Measurements from ENCODE around the gene PMIS2.
"Not testable (repeated sequence)": the region's sequence is repeated elsewhere in the genome, so short reads cannot be mapped to it uniquely, and the experiment has no call there.

Gene PMIS2

GRCh38 chr19:35582760-35583159 is 3.2 kb upstream of the PMIS2 start:
- H3K9me3 ChIP-seq (ENCODE audit: control insufficient read depth, low read length) = no peaks in the 10 kb centered on the region
- no peak overlapping the region for H3K9ac ChIP-seq

GRCh38 chr19:35587321-35587720 is 1.3 kb downstream of the PMIS2 start:
- Histone ChIP-seq H3K4me3 (ENCODE audit: low read depth, low read length) (no peak overlapping the region), H2AFZ (no peak overlapping the region), H3K79me2 (no peaks in the 10 kb centered on the region), H3K9ac (no peak overlapping the region), H3K27me3 (ENCODE audit: control insufficient read depth, insufficient read depth, low read length) (no peaks in the 10 kb centered on the region), H3K4me1 (no peaks in the 10 kb centered on the region), H3K27ac (no peak overlapping the region), H3K4me2 (ENCODE audit: low read length) (no peak overlapping the region), H3K9me3 (ENCODE audit: control insufficient read depth, low read length) (no peaks in the 10 kb centered on the region), H3K36me3 (ENCODE audit: control insufficient read depth, insufficient read depth, low read length) (no peaks in the 10 kb centered on the region)
- no peak for TF ChIP-seq CTCF (IDR thresholded peaks at IDR 0.05)

More at GRCh38 chr19:35582760-35583159, 3.2 kb upstream of the PMIS2 start:
- Histone ChIP-seq H3K4me3 (ENCODE audit: low read depth, low read length) (no peak overlapping the region), H3K4me1 (no peaks in the 10 kb centered on the region), H3K79me2 (no peaks in the 10 kb centered on the region), H3K4me2 (ENCODE audit: low read length) (no peak overlapping the region), H3K27me3 (ENCODE audit: control insufficient read depth, insufficient read depth, low read length) (no peaks in the 10 kb centered on the region), H2AFZ (no peak overlapping the region), H3K27ac (no peak overlapping the region), H3K36me3 (ENCODE audit: control insufficient read depth, insufficient read depth, low read length) (no peaks in the 10 kb centered on the region)
- no peak for TF ChIP-seq CTCF (IDR thresholded peaks at IDR 0.05)

- Histone ChIP-seq H2AFZ (no peak overlapping the region), H3K27ac (no peak overlapping the region), H3K9ac (no peak overlapping the region), H3K4me2 (ENCODE audit: low read length) (no peak overlapping the region), H3K4me1 (no peaks in the 10 kb centered on the region), H3K9me3 (ENCODE audit: control insufficient read depth, low read length) (no peaks in the 10 kb centered on the region), H3K79me2 (no peaks in the 10 kb centered on the region), H3K27me3 (ENCODE audit: control insufficient read depth, insufficient read depth, low read length) (no peaks in the 10 kb centered on the region), H3K4me3 (ENCODE audit: low read depth, low read length) (no peak overlapping the region), H3K36me3 (ENCODE audit: control insufficient read depth, insufficient read depth, low read length) (no peaks in the 10 kb centered on the region)
- no peak for TF ChIP-seq CTCF (IDR thresholded peaks at IDR 0.05)
These were observed 4.9 kb downstream of the PMIS2 start for GRCh38 chr19:35590875-35591274.

GRCh38 chr19:35592226-35592625 is 6.3 kb downstream of the PMIS2 start:
- Histone ChIP-seq H3K9ac (no peak overlapping the region), H3K27me3 (ENCODE audit: control insufficient read depth, insufficient read depth, low read length) (no peaks in the 10 kb centered on the region), H3K36me3 (ENCODE audit: control insufficient read depth, insufficient read depth, low read length) (no peaks in the 10 kb centered on the region), H2AFZ (no peak overlapping the region), H3K9me3 (ENCODE audit: control insufficient read depth, low read length) (no peaks in the 10 kb centered on the region), H3K27ac (no peak overlapping the region), H3K4me2 (ENCODE audit: low read length) (no peak overlapping the region), H3K4me1 (no peaks in the 10 kb centered on the region), H3K4me3 (ENCODE audit: low read depth, low read length) (no peak overlapping the region), H3K79me2 (no peaks in the 10 kb centered on the region)
- TF ChIP-seq CTCF (IDR thresholded peaks at IDR 0.05) = peak; percentile 59

GRCh38 chr19:35595026-35595425 is 9.1 kb downstream of the PMIS2 start:
- not testable (repeated sequence) for H3K36me3 ChIP-seq (ENCODE audit: control insufficient read depth, insufficient read depth, low read length); H3K4me3 ChIP-seq (ENCODE audit: low read depth, low read length); H3K4me2 ChIP-seq (ENCODE audit: low read length); H3K27me3 ChIP-seq (ENCODE audit: control insufficient read depth, insufficient read depth, low read length); H3K27ac ChIP-seq; H3K9me3 ChIP-seq (ENCODE audit: control insufficient read depth, low read length); H3K9ac ChIP-seq; H2AFZ ChIP-seq; H3K4me1 ChIP-seq; H3K79me2 ChIP-seq
